Astrocyte of the spinal cord (primary cell): Measurements from ENCODE around the gene OGA.

Experiments used
- DNase-seq: peaks from one replicate; pipeline ENCODE4 v3.0.0; 2011; ENCODE audit warnings: low read depth, low spot score
- H3K4me3 ChIP-seq: 2 replicates; pipeline ENCODE4 v1.5.1; 2011; ENCODE audit warnings: low read depth, mild to moderate bottlenecking, low read length, moderate library complexity
- in situ Hi-C: cut with HindIII; loops from 2 replicates; pipeline ENCODE4 v1.10.0; 2017; ENCODE audit warnings: low sequenced_read_pairs
- TF ChIP-seq, protein P1 (sequence below): IDR thresholded peaks from 2 replicates; pipeline ENCODE4 v1.5.1; 2012; ENCODE audit warnings: low read depth, mild to moderate bottlenecking, low read length, inconsistent platforms

OGA gene

DNA sequence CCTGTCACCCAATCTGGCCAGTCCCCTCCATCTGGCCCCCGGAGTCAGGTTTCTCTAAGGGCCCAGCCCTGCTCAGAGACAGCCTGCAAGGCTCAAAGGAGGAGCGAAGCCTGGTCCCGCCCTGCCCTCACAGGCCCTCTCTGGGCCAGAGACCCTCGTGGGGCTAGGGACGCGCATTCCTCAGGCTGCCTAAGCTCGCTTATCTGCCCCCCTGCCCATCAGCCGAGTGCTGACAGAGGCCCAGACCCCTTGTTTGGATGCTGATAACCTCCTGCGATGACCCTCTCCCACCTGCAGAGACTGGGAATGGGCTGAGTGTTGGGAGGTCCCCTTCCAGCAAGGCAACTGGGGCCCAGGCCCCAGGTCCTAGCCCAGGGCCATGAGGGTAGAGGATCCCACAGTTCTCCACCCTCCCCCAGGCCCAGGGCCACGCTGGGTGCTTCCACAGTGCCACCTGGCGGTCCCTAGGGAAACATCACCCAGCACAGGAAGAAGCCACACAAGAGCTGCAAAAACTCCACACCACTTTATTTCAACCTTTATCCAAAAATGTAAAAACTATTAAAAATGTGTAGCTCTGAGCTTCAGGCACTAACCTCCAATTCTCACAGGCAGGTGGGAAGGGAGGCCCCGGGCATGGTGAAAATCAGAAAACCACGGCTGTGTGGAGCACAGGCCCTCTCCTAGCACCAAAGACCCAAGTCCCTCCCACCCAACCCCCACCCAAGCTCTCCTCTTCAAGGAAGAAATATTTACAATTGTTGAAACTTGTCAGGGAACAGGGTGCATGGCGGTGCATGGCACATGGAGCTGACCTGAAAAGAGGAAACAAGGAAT, 37.2 kb downstream of the OGA start:
- no peak overlapping the region for H3K4me3 ChIP-seq
- in situ Hi-C loops, result no loop called here
- peak; percentile 55 for DNase-seq
- TF ChIP-seq, protein P1, sequence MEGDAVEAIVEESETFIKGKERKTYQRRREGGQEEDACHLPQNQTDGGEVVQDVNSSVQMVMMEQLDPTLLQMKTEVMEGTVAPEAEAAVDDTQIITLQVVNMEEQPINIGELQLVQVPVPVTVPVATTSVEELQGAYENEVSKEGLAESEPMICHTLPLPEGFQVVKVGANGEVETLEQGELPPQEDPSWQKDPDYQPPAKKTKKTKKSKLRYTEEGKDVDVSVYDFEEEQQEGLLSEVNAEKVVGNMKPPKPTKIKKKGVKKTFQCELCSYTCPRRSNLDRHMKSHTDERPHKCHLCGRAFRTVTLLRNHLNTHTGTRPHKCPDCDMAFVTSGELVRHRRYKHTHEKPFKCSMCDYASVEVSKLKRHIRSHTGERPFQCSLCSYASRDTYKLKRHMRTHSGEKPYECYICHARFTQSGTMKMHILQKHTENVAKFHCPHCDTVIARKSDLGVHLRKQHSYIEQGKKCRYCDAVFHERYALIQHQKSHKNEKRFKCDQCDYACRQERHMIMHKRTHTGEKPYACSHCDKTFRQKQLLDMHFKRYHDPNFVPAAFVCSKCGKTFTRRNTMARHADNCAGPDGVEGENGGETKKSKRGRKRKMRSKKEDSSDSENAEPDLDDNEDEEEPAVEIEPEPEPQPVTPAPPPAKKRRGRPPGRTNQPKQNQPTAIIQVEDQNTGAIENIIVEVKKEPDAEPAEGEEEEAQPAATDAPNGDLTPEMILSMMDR, result peak; percentile 97

DNA sequence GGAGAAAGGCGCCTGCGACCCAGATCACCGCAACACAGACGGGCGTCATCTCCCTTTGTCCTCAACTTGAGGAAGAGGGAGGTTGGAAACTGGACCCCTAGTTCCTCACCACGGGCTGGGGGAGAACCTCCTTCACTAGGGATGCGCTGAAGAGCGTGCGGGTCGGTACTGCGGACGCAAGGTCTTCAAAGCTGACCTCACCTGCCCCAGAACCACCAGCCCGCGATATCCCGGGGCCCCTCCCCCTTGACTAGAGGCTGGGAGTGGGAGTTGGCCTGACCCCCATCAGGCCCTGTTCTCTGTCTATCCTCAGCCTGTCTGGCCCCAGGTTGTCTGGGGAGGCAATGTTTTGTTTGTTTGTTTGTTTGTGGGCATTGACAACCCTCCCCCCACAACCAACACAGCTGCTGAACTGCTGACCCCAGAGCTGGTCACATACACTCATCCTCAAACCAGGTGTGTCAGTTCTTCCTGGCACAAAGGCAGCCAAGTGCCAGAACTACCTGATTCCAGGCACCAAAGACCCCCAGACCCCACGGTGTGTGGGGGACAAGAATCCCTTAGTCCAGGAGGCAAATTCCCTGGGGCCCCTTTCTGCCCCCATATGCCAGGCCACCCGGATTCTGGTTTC, 37.9 kb downstream of the OGA start:
- in situ Hi-C loops, result no loop called here
- TF ChIP-seq, protein P1, result no peak
- H3K4me3 ChIP-seq, result no peak overlapping the region
- DNase-seq, result no peak

DNA sequence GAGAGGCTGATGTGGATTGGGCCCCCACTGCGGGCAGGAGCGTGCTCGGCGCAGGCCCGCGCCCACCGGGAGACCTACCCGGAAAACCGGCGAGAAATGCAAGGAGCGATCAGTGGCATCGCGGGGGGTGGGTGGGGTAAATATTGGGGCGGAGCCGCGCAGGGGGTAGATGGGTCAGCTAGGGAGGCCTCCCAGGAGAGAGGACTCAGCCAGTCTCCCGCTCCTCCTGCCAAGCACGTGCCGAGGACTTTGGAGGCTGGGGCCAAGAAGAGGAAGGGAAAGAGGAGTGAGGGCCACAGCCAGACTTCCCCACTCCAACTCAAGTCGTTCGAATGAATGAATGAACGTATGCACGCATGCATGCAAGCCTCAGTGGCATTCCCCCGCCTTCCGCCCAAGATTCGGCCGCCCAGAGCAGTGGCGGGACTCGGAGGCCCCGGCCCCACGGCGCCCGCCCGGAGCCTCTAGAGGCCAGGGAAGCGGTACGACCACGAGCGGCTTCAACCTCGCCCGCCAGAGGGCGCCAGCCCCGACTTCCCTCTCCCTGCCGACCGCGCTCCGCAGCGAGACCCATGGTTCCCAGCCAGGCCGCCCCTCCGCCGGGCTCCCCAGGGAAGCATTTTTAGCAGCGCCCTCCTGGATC, 38.6 kb downstream of the OGA start:
- DNase-seq, result peak; percentile 48
- peak overlapping the region; percentile 29 for H3K4me3 ChIP-seq
- in situ Hi-C loops, result no loop called here
- TF ChIP-seq, protein P1, result peak; percentile 85

DNA sequence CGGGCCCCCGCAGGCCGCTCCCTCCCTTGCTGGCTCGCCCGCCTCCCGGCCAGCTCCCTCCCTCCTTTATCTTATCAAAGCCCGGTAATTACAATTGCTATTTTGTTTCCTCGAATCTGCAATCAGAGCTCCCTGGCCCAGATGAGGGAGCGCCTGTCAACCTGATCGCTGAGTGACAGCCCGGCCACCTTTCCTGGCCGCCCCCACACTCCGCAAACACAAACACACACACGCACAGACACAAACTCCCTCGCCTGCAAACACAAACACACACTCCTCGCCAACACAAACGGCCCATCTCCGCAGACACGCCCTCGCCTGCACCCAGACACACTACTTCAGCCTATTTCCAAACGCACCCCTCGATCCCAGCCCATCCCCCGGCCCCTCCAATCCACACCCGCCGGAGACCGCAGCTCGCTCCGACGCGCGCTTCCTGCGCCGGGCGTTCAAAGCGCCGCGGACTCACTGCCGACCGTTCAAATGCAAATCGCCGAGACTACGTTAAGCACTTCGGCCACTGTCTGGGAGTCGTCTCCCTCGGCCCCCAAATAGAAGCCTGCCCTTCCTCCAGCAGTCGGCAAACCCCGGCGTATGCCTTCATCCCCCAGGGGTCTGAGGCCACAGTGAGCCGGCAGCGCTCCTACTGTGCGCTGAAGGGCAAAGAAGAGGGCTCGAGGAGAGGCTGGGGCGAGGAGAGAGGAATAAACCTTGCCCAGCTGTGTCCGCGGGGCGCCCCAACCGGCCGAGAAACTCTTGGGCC, 39.3 kb downstream of the OGA start:
- TF ChIP-seq, protein P1, result no peak
- in situ Hi-C loops, result no loop called here
- peak overlapping the region; percentile 29 for H3K4me3 ChIP-seq
- DNase-seq, result peak; percentile 39

DNA sequence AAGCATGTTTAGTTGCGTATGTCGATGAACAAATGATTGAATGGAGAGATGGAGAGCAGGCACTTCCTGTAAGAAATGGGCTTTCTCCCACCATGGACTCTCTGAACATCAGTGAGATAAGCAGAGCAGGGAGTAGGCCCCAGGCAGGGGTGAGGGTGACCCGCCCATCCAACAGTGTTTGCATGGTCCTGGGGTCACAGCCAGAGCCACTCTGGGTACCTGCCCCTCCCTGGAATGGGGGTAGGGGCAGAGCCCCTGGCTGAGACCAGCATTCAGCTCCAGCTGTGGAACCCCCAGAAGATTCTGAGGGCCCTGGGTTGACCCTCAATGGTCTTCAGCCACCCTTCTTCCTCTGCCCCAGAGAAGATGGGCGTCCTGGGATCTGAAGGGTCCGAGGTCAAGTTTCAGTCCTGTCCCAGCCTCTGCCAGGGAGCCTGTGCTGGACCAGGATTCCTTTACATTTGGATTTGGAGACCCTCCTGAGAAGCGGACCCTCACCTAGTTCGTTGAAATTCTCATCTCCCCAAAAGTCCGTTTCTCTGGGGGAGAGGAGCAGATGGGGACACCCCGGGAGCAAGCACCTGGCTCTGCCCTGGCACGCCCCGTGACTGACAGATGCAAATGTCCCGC, 40.0 kb downstream of the OGA start:
- no peak overlapping the region for H3K4me3 ChIP-seq
- DNase-seq, result no peak
- in situ Hi-C loops, result no loop called here
- TF ChIP-seq, protein P1, result no peak

DNA sequence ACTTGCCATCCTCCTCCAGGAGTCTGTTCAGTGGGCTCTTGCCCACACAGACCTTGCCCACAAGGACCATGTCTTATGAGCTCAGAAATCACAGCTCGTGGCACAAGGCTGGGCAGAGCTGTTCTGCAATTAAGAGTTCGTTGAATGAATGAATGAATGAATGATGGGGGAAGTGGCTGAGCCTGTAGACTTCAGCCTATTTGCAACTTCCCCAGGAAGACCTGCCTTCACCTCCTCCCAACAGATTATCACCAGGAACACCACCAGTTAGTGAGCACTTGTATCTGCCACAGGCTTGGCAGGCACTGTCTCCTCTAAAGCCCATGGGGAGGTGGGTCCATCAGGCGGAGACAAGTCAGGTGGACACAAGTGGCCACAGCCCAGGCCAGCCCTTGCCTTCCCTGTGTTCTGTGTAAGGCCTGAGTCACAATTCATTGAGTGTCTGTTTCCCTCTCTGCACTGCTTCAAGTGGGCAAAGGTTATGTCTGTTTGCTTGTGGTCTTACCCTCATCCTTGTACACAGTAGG, 40.6 kb downstream of the OGA start:
- TF ChIP-seq, protein P1, result no peak
- H3K4me3 ChIP-seq, result no peak overlapping the region
- in situ Hi-C loops, result no loop called here
- DNase-seq, result no peak
